NK-92 (cell line): ENCODE measurements around the gene NDUFAF8.

Experiments used
- DNase-seq: peaks from one replicate; lab custom pipeline; 2025; ENCODE audit not compliant: unreplicated experiment; lab: John Stamatoyannopoulos, UW

The NDUFAF8 gene

DNA sequence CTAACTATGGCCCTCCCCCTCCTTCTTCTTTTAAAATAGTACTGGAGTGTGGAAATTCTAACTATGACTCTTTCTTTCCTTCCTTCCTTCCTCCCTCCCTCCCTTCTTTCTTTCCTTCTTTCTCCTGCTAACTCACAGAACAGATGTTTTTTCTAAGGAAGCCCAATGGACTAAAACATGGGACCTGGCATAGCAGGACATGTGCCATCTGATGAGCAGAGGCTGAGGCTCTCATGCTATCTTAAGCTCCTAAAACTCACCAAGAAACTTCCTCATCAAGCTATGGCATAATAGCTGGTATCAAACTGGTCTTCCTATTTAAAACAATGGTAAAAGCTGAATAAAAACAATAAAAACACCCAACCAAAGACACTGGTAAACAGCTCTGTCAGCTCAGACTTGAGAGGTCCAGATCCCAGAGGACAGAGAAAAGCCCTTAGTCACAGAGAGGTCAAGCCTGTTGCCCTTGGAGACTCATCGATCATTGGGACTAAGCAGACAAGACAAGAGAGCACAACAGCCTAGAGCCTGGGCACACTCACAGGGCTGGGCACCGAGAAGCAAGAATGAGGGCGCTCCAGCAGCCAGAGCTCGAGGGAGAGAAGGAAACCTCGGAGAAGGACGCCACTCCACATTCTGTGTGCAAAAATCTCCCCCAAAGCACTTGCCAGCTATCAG, 28.4 kb downstream of the NDUFAF8 start:
- no peak for DNase-seq

DNA sequence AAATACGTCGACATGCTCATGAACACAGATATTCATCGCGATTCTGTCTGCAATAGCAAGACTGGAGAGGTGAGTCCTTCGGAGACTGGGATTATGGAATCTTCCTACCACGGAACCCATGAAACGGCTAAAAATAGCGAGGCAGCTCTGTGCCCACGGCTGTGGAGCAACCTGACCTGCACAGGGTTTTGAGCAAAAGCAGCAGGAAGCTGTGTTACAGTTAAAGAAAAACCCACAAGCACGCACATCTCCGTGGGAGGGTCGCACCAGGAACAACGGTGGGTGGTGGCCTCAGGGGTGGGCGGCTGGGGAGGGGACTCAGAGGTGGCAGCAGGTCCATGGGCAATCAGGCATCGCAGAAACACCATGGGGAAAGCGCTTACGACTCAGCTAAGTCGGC, 31.2 kb downstream of the NDUFAF8 start:
- no peak for DNase-seq

DNA sequence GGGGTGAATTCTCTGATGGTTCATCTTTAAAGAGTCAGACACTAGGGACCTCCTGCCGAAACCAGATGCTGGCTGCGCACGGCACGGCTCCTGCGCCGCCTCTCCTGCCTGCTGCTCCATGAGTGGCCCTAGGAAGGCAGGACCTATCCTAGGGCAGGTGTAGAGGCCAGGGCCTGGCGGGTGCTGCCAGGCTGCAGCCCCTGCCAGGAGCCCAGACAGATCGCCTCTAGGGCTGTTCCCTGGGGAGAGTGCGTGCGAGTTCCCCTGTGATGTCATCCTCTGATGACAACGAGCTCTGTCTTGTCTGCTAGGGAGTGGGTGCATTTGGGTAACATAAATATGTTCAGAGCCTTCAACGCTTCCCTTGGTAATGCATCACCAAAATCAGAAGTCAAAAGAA, 32.1 kb downstream of the NDUFAF8 start:
- no peak for DNase-seq

DNA sequence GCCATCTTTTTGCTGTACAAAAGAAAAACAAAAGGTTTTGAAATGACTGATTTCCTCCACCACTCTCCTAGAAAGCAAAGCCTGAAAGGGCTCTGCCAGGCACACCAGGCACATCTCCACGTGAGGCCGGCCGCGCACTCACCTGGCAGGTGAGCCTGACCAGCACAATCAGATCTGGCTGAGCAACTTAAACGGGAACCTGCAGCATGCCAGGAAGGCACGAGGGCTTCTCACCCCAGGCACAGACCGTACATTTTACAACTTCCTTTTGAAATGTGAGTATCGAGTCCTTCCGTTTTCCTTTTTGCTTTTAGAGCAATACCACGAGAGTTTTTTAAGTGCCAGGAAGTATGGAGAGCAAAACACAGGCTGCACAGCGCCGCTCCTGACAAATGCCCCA, 33.5 kb downstream of the NDUFAF8 start:
- DNase-seq: no peak

DNA sequence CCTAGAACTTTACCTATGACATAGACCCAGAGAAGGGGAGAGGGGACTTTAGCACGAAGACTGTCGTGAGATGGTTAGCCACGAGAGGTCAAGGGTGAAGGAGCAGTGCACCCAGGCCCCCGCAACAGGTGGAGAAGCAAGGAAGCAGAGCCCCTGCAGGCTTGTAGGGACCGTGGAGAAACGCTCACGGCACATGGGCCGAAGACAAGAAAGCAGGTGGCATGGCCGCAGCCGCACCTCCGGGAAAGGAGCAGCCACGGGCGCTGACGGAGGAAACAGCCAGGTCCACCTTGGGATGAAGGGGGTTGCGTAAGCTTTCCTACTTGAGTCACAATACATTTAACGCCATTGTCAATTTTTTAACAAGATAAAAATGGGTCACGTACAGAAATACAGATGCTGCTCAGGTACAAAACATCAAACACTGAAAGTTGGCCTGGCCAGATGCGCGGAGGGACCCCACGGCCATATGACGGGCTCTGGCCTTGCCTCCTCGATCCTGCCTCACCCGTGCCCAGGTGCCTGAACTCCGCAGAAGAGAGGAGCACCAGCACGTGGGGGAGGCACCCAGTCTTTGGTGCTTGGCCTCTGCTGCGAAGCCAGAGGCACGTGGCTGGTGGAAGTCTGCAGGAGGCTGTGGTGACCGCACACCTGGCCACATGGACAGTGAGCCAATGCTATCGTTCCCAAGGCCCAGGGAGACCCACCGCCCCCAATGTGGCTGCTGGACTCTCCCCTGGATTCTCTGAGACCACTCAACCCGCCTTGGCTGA, 34.8 kb downstream of the NDUFAF8 start:
- no peak for DNase-seq

DNA sequence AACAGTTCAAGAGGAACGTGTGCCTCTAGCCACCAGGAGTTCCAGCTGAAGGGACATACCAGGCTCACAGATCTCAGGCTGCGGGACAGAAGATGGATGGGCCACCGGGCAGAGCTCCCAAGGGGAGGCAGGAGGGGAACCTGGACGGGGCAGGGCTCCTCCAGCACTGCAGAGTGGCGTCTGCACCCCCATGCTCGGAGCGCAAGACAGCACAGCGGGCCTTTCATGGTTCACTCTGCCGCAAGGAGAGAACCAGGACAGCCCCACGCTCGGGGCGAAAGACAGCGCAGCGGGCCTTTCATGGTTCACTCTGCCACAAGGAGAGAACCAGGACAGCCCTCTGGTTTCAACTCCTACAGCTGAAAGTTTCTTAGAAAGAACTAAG, 35.3 kb downstream of the NDUFAF8 start:
- DNase-seq: no peak

DNA sequence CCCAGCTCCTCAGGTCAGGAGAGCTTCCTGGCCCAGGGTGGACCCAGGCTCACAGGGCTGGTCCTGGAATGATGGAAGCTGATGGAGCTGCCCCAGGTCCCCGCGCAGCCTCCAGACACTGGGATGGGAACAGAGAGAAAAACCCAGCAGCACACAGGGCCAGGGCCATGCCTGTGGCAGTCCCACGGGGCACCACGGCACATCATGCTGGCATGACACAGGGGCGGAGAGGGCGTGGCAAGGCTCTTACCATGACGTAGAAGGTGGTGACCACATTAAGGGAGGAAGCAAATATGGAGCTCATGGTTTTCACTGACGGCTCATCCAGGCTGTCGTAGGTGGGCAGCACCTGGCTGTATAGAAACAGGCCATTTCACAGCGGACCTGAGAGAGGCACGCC, 37.7 kb downstream of the NDUFAF8 start:
- DNase-seq: no peak

DNA sequence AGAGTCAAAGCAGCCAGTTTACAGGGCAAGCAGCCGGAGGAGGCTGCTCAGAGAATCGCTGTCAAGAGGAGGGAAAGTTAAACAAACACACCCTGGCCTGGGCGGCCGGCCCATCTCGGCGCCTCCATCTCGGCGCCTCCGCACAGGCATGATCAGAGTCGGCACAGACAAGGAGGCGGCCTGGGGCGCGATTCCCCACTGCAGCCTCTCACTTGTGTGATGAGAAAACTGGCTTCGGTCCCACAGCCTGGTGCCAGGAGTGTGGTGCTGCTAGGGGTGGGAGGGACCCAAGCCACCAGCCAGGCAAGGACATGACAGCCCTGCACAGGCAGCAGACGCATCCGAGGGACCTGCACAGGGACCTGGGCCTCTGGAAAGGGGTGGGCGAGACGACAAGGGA, 38.3 kb downstream of the NDUFAF8 start:
- no peak for DNase-seq

DNA sequence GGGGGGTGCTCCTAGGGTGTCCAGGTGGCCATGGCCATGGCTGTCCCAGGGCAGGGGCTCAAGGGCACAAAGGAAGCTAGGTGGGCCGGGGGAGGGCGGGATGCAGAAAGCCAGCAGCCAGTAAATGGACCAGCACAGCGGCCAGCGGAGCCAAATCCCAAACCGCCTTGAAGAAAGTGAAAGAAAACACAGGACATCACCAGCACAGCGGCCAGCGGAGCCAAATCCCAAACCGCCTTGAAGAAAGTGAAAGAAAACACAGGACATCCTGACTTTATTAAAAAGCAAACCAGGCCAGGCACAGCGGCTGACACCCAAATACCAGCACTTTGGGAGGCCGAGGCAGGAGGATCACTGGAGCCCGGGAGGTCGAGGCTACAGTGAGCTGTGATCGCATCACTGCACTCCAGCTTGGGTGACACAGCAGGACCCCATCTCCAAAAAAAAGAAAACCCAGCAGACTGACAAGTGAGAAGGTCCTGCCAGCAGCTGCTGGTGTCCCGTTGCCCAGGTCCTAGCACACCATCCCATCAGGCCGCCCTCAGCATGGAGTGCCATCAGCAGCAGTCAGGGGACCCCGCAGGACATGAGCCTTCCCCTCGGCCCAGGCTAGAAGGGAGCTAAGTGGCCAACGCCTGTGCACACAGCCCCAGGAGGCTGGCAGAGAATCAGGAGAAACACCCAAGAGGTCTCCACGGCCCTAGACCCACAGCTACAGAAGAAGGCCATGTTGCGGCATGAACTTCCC, 39.0 kb downstream of the NDUFAF8 start:
- DNase-seq: no peak

DNA sequence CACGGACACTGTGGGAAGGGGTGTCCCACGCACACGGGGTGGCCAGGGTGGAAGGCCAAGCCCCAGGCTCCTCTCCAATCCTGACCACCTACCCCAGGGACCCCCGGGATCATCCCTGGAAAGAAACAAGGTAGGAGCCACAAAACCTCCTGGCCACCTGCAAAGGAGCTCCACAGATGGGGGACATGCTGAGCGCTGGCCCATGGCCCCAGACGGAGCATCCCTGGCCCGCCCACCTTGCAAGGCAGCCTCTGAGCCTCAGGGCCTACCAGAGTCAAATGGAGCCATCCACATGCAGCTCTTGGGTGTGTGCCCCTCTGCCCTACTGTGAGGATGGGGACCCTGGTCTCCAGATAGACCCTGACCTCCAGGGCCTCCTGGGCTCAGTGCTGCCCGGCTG, 39.7 kb downstream of the NDUFAF8 start:
- DNase-seq: no peak

DNA sequence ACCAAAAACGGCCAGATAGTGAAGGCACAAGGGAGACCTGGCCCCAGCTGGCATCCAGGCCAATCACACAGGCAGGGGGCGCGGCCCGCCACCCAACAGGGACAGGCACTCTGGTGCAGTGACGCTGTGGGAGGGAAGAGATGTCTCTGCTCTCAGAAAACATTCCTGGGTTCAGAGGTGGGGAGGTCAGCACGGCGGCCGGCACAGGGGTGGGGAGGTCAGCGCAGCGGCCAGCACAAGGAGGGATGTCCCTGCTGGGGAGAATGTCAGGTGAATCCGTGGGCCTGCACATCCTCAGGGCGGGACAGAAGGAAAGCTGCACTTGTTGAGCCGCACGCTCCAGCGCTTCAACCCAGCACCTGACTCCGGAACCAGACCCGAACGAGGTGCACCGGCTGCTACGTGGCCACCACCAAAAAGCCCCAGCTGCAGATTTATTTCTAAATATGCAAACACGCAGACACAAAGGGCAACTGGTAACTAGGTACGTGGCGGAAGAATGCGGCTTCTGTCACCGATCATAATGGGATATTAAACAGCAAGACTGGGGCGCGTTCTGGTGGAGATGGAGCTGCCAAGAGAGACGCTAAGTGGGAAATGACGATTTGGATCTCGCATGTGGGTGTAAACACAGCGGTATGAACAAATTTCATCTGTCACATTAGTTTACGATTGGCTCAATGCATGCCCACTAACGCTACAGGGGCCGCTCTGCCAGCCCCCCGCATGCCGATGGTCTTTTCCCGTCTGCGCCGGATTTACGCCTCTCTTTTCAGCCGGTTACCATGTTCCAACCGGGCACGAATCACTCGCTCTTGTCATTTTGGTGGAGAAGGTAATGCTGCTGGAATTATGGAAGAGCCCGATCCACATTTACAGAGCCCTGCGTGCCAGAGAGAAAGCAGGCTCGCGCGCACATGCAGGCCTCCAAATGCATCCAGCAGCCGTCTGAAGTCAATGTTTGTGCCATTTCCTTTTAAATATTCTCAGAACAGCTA, 40.5 kb downstream of the NDUFAF8 start:
- DNase-seq: no peak

DNA sequence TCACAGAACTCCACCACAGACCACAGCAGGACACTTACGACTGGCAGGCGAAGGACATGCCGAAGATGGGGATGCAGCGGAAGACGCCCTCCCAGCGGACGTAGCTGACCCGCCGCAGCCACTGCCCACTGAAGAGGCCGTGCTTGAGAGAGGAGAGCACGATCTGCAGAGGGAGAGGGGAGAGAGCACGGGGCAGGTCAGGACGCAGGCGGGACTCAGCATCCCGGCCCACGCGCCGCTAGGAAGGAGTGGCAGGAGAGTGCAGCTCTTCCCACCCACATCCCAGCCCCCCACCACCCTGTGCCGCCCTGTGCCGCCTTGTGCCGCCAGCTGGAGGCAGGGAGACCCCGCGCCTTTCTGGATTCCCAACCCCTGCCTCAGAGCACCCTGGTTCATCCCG, 41.5 kb downstream of the NDUFAF8 start:
- no peak for DNase-seq

DNA sequence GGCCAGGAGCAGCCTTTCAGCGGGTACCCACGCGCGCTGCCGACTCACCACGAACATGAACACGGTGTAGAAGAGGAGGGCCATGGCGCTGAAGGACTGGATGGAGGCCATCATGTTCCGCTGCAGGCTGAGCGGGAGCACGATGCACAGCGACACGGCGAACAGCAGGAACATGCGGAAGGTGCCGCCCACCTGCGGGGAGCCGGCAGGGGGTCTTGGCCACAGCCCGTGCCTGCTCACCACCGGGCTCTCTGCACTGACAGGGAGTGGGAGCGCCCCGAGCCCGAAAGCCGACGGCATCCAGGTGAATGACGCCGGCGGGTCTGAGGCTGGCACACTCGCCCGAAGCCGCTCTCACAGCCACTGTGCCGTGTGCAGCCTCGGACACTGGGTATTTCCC, 43.0 kb downstream of the NDUFAF8 start:
- DNase-seq: no peak

DNA sequence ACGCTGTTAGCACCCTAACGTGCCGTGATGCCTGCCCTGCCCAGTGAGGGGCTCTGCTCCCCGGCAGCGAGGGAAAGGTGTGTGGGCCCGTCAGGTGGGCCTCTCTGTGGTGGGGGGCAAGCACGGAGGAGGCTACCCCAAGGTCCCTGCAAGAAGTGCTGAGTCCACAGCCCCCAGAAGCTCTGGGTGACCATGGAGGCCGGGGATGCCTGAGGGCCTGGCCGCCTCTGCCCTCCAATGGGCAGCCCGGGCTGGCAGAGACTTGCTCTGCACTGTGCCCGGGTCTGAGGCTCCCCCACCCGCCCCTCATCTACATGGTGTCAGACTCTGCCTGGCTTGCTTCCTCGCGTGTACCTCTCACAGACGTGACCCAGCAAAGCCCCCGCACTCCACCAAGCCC, 43.8 kb downstream of the NDUFAF8 start:
- no peak for DNase-seq

DNA sequence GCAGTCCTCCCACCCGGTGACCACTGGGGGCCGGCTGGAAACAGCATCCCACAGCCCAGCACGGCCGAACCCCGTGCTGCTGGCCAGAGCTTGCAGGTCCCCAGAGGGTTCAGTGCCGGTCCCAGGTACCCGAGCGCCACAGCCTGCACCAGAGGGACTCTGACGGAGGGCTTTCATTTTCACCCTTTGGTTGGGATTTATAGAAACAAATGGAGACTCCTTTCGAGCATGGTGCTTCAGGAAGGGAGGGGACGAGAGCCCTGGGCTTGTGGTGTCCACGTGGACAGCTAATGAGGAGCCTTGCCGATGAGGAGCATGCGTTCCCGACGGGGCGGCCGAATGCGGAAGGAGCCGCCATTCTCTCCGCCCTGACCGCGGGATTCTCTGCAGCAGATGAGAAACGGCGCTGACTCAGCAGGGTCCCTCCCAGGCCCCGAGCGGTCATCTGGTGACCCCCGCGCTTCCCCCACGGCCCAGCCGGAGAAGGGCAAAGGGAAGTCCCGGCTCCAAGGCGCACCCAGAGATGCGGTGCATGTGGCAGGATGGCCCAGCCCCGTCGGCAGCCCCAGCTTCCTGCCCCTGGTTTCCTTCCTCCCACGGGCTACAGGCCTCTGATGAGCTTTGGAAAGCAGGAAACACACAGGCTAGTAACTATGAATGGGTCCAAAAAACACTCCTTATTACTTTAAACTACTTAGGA, 46.2 kb downstream of the NDUFAF8 start:
- DNase-seq: no peak

DNA sequence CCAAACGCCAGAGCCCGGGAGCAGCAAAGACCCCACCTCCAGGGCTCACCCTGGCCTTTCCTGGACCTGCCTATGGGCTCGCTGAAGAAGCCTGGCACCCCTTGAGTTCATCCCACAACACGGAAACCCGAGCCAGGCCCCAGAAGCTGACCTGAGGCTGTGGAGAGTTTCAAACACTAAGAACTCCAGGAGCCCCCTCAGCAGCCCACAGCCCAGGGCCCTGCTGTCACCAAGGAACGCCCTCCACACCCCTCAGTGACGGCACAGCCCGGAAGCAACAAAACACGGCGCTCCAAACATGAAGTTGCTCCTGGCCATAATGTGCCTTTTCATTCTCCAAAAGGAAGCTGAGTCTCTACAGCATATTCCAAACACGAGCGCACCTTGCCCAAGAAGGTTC, 46.8 kb downstream of the NDUFAF8 start:
- DNase-seq: no peak

DNA sequence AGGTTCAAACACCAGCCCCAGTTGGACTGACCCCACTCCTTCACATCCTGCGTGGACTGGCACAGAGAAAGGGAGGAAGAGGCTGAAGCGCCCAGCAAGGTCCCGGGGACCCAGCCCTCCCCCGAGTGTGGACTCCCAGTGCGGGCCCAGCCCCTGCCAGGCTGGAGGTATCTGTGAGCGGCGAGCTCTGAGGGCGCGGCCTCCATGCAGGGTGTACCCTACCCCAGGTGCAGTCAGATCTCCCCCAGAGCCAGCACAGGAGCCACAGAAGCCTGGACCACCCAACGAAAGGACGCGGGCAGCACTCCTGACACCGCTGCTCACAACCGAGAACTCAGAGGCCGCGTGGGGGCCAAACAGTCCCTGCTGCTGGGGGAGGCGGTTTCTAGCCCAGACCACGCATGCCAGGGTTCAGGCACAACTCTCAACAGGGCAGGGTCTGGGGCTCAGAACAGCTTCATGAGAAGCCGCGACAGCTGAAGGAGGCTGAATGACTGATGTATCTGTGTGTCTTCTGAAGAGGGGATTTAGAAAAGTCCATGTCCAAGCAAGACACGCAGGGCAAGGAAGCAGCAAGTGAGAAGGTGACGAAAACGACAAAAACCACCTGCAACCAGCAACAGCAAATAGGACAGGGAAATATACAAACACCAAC, 47.5 kb downstream of the NDUFAF8 start:
- no peak for DNase-seq

DNA sequence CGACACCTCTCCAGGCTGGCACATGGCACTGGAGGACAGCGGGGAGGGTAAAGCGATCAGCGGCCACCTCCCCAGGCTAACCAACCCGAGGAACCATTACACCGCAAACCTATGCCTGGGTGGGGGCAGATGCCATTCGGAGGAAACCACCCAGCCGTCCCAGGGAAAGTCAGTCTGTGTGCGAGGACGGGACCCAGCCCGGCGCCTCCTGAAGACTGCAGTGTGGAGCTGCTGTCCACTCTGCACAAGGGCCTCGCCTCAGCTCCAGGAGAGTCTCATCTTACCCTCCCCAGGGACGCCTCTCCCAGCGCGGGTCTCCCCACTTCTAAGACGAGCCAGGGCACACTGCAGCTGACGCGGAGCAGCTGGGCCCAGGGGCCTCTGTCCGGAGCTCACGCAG, 48.0 kb downstream of the NDUFAF8 start:
- no peak for DNase-seq

DNA sequence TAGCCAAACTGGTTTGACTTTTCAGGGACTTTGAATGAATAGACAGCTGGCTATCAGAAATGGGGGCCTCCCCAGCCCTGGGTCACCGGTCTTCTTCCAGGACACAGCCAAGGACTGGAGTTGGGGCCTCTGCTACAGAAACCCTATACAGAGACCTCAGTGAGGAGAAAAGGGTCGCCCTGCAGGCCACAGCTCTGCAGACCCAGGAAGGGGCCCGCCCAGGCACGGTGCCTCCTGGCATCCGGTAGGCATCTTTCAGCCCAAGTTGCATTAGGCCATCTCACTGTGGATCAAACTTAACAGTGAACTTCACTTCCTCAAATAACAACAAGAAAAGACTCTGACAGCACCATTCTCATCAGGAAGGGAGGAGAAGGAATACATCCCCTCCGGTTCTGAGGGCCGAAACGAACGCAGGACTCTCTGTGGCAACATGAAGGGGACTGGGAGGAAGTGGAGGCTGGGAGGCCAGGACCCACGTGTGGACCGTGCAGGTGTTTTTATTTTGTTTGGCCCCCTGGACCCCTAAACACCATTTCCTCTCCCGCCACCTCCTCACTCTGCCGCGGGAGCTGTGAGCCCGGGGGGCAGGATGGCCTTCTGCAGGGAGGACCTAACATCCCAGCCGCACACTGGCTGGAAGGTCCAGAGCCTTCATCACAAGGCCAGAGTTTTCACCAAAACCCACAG, 48.8 kb downstream of the NDUFAF8 start:
- DNase-seq: no peak
